Transverse colon (tissue), 4 donors: ENCODE measurements around the gene SSBP2.

Experiments used
- EP300 ChIP-seq: sonication (generic); formaldehyde crosslinking; IDR thresholded peaks from one replicate; pipeline ENCODE4 v1.6.1; 2017; ENCODE audit warnings: antibody characterized with exemption, low read depth
- POLR2A ChIP-seq: fragments of 450-650 bp; IDR thresholded peaks from one replicate; pipeline ENCODE4 v1.6.1; 2016; ENCODE audit warnings: antibody characterized with exemption, mild to moderate bottlenecking, moderate library complexity
- POLR2AphosphoS5 ChIP-seq, 3 donors: sonication (generic); formaldehyde crosslinking; IDR thresholded peaks; one replicate each; pipeline ENCODE4 v1.6.1; 2016; ENCODE audit warnings: antibody characterized with exemption in 3 of 3
- TF ChIP-seq, protein P1 (sequence below), 5 experiments: fragments of 200-600 bp in 3 of 5; fragments of 450-650 bp in 2 of 5; sonication (generic) in 3 of 5; IDR thresholded peaks; 1 replicate in 2 of 5; 2 replicates in 3 of 5; pipeline ENCODE4 v1.5.1; 2016 to 2017; ENCODE audit warnings: antibody characterized with exemption in 5 of 5, inconsistent platforms in 3 of 5, mild to moderate bottlenecking in 2 of 5, moderate library complexity in 1 of 5

DNA sequence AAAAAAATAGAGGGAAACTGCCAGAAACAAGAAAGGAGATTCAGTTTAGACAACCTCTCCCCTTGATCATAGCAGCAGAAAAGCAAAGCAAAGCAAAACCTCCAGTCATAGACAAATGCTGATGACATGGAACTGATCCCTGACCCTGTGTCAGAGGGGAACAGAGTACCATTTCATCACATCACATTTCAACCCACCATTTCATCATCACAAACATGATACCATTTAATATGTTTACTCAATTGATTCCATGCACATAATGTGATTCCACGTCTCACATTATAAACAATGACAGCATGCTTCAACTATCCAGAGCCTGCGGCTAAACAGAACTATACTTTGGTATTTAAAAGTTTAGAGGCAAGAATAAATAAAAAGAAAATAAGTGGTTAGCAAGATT is 328.2 kb downstream of the SSBP2 start:
- TF ChIP-seq, protein P1, sequence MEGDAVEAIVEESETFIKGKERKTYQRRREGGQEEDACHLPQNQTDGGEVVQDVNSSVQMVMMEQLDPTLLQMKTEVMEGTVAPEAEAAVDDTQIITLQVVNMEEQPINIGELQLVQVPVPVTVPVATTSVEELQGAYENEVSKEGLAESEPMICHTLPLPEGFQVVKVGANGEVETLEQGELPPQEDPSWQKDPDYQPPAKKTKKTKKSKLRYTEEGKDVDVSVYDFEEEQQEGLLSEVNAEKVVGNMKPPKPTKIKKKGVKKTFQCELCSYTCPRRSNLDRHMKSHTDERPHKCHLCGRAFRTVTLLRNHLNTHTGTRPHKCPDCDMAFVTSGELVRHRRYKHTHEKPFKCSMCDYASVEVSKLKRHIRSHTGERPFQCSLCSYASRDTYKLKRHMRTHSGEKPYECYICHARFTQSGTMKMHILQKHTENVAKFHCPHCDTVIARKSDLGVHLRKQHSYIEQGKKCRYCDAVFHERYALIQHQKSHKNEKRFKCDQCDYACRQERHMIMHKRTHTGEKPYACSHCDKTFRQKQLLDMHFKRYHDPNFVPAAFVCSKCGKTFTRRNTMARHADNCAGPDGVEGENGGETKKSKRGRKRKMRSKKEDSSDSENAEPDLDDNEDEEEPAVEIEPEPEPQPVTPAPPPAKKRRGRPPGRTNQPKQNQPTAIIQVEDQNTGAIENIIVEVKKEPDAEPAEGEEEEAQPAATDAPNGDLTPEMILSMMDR (IDR thresholded peaks at IDR 0.05): no peak
- TF ChIP-seq EP300: no peak
- no peak for TF ChIP-seq POLR2A
- peak in 2 of 3 donors; percentile 35 to 40 for TF ChIP-seq POLR2AphosphoS5 (IDR thresholded peaks at IDR 0.05)
